ENCODE data around the gene LTA4H.

Gene LTA4H

GRCh38 chr12:95953000-95953399 lies 82.4 kb downstream of the LTA4H start:
- no peak for DNase-seq

DNA sequence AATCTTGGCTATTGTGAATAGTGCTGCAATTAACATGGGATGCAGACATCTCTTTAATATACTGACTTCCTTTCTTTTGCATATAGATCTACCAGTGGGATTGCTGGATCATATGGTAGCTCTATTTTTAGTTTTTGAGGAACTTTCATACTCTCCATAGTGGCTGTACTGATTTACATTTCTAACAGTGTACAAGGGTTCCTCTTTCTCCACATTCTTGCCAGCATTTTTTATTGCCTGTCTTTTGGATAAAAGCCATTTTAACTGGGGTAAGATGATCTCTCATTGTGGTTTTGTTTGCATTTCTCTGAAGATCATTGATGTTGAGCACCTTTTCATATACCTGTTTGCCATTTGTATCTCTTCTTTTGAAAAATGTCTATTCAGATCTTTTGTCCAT lies 83.9 kb downstream of the LTA4H start:
- no peak for DNase-seq

Measured in right forelimb (tissue), 1 donor.